Peyer's patch (tissue), 4 donors: ENCODE results near the gene AGAP2.

Source experiments
- CTCF ChIP-seq, 6 experiments: fragments of 450-650 bp in 4 of 6; fragments of 200-600 bp in 2 of 6; sonication (generic) in 1 of 6; IDR thresholded peaks; one replicate each; pipeline ENCODE4 v1.5.1; 2017 to 2019; ENCODE audit warnings: antibody characterized with exemption in 6 of 6, mild to moderate bottlenecking in 3 of 6, moderate library complexity in 1 of 6
- POLR2A ChIP-seq, 2 donors: fragments of 450-650 bp; IDR thresholded peaks; one replicate each; pipeline ENCODE4 v1.5.1; 2017; ENCODE audit warnings: antibody characterized with exemption in 2 of 2, mild to moderate bottlenecking in 2 of 2, moderate library complexity in 2 of 2

DNA sequence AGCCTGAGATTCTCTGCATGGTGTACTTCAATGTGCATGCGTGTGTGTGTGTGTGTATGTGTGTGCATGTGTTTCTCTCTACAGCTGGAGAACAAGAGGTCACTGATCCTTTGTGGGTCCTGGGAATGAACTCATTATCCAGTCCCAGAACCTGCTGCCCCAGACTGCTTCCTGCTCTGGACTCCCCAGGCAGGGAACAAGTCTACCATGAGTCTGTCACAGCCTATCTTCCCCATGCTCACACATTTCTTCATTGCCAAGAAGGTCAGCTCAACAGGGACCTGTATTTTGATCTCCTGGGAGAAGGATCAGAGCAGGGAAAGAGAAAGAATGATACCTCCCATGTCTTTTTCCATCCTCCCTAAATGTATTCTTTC lies 2.9 kb upstream of the AGAP2 start:
- no peak for TF ChIP-seq CTCF (IDR thresholded peaks at IDR 0.05)
- TF ChIP-seq POLR2A (IDR thresholded peaks at IDR 0.05) = no peak
